Measurements from ENCODE around the gene SRPK1.
"Not testable (repeated sequence)": the region's sequence is repeated elsewhere in the genome, so short reads cannot be mapped to it uniquely, and the experiment has no call there.

Gene SRPK1

GRCh38 chr6:35948725-35949124 lies 27.8 kb upstream of the SRPK1 start:
- H3K4me3 ChIP-seq (ENCODE audit: low read depth in 1 of 2, low read length in 2 of 2) = no peak overlapping the region

DNA sequence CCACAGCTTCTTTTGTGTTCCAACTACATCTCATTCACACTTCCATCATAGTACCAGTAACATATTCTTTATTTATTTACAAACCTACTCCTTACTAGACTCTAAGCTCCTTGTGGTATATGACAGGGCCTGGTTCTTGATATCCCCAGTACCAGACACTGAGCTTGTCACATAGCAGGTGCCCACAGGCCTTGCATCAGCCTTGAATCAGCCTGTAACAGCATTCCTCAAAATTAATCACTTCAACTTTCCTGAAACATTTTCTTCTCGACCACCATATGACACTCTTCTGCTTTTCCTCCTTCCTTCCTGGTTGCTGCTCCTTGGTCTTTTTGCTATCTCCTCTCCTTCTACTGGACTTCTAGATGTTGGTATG lies 24.7 kb upstream of the SRPK1 start:
- DNase-seq = no peak
- no peak for TF ChIP-seq EZH2 (IDR thresholded peaks at IDR 0.05; ENCODE audit: borderline replicate concordance, low read depth, low read length, severe bottlenecking)
- TF ChIP-seq, protein P1, sequence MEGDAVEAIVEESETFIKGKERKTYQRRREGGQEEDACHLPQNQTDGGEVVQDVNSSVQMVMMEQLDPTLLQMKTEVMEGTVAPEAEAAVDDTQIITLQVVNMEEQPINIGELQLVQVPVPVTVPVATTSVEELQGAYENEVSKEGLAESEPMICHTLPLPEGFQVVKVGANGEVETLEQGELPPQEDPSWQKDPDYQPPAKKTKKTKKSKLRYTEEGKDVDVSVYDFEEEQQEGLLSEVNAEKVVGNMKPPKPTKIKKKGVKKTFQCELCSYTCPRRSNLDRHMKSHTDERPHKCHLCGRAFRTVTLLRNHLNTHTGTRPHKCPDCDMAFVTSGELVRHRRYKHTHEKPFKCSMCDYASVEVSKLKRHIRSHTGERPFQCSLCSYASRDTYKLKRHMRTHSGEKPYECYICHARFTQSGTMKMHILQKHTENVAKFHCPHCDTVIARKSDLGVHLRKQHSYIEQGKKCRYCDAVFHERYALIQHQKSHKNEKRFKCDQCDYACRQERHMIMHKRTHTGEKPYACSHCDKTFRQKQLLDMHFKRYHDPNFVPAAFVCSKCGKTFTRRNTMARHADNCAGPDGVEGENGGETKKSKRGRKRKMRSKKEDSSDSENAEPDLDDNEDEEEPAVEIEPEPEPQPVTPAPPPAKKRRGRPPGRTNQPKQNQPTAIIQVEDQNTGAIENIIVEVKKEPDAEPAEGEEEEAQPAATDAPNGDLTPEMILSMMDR (IDR thresholded peaks at IDR 0.05; ENCODE audit: borderline replicate concordance, extremely low read depth, low read length, poor library complexity, severe bottlenecking) = no peak

More at GRCh38 chr6:35948725-35949124, 27.8 kb upstream of the SRPK1 start:
- Histone ChIP-seq H3K27me3 (ENCODE audit: insufficient read depth, low read length, poor library complexity) (peaks cover 2% of the 10 kb centered on the region), H3K9ac (ENCODE audit: low read depth, low read length) (no peak overlapping the region), H3K4me2 (ENCODE audit: insufficient read depth, low read length) (no peak overlapping the region), H3K27ac (ENCODE audit: low read length) (no peak overlapping the region), H3K36me3 (ENCODE audit: insufficient read depth, low read length) (no peaks in the 10 kb centered on the region), H3K4me1 (ENCODE audit: insufficient read depth, low read length) (no peaks in the 10 kb centered on the region), H3K79me2 (ENCODE audit: insufficient read depth, low read length) (no peaks in the 10 kb centered on the region), H2AFZ (ENCODE audit: low read depth, low read length) (no peak overlapping the region), H3K9me3 (ENCODE audit: insufficient read depth, low read length, severe bottlenecking) (no peaks in the 10 kb centered on the region), H4K20me1 (ENCODE audit: insufficient read depth, low read length) (no peaks in the 10 kb centered on the region; the same call in 1 of the 2 replicates)
- TF ChIP-seq EZH2 (IDR thresholded peaks at IDR 0.05; ENCODE audit: borderline replicate concordance, low read depth, low read length, severe bottlenecking) = no peak
- TF ChIP-seq, protein P1 (IDR thresholded peaks at IDR 0.05; ENCODE audit: borderline replicate concordance, extremely low read depth, low read length, poor library complexity, severe bottlenecking) = peak; percentile 22
- ATAC-seq (ENCODE audit: insufficient read depth, low read depth) (no peak), DNase-seq (no peak)

GRCh38 chr6:35943390-35943789 lies 22.5 kb upstream of the SRPK1 start:
- no peaks in the 10 kb centered on the region for H3K4me1 ChIP-seq (ENCODE audit: insufficient read depth, low read length)
- no peak for DNase-seq
- no peak overlapping the region for H3K4me2 ChIP-seq (ENCODE audit: insufficient read depth, low read length)
- TF ChIP-seq EZH2 (IDR thresholded peaks at IDR 0.05; ENCODE audit: borderline replicate concordance, low read depth, low read length, severe bottlenecking) = no peak
- TF ChIP-seq, protein P1 (IDR thresholded peaks at IDR 0.05; ENCODE audit: borderline replicate concordance, extremely low read depth, low read length, poor library complexity, severe bottlenecking) = no peak
- no peak overlapping the region for H3K27ac ChIP-seq (ENCODE audit: low read length)
- no peak overlapping the region for H3K9ac ChIP-seq (ENCODE audit: low read depth, low read length)
- no peaks in the 10 kb centered on the region for H3K27me3 ChIP-seq (ENCODE audit: insufficient read depth, low read length, poor library complexity)
- H3K79me2 ChIP-seq (ENCODE audit: insufficient read depth, low read length) = no peaks in the 10 kb centered on the region
- H4K20me1 ChIP-seq (ENCODE audit: insufficient read depth, low read length) = no peaks in the 10 kb centered on the region
- H3K9me3 ChIP-seq (ENCODE audit: insufficient read depth, low read length, severe bottlenecking) = no peaks in the 10 kb centered on the region
- no peak overlapping the region for H3K4me3 ChIP-seq (ENCODE audit: low read depth in 1 of 2, low read length in 2 of 2)
- ATAC-seq (ENCODE audit: insufficient read depth, low read depth) = no peak
- H3K36me3 ChIP-seq (ENCODE audit: insufficient read depth, low read length) = no peaks in the 10 kb centered on the region
- H2AFZ ChIP-seq (ENCODE audit: low read depth, low read length) = no peak overlapping the region

More for the DNA sequence above, 24.7 kb upstream of the SRPK1 start:
- H3K36me3 ChIP-seq (ENCODE audit: insufficient read depth, low read length) = no peaks in the 10 kb centered on the region
- ATAC-seq (ENCODE audit: insufficient read depth, low read depth) = no peak
- no peaks in the 10 kb centered on the region for H3K9me3 ChIP-seq (ENCODE audit: insufficient read depth, low read length, severe bottlenecking)
- no peak overlapping the region for H3K4me3 ChIP-seq (ENCODE audit: low read depth in 1 of 2, low read length in 2 of 2)
- H2AFZ ChIP-seq (ENCODE audit: low read depth, low read length) = no peak overlapping the region
- no peaks in the 10 kb centered on the region for H3K79me2 ChIP-seq (ENCODE audit: insufficient read depth, low read length)
- no peak overlapping the region for H3K9ac ChIP-seq (ENCODE audit: low read depth, low read length)
- no peak overlapping the region for H3K4me2 ChIP-seq (ENCODE audit: insufficient read depth, low read length)
- no peaks in the 10 kb centered on the region for H3K27me3 ChIP-seq (ENCODE audit: insufficient read depth, low read length, poor library complexity)
- H4K20me1 ChIP-seq (ENCODE audit: insufficient read depth, low read length) = no peaks in the 10 kb centered on the region
- no peaks in the 10 kb centered on the region for H3K4me1 ChIP-seq (ENCODE audit: insufficient read depth, low read length)
- H3K27ac ChIP-seq (ENCODE audit: low read length) = no peak overlapping the region

DNA sequence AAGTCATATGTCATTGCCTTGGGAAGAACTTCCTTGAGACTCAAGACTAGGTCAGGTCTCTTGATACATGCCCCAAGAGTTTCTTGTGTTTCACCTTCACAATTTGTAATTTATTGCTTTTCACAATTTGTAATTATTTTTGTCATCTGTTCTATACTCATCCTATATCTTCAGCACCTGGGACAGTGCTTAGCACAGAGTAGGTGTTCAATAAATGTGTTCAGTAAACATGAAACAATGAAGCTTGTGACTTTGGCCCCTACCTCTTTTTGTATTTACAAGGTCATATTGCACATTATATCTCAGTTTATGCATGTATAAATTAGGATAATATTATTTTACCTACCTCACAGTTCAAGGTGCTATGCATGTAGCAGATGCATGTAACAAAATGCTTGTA lies 21.5 kb upstream of the SRPK1 start:
- H4K20me1 ChIP-seq (ENCODE audit: insufficient read depth, low read length) = no peaks in the 10 kb centered on the region
- H3K9ac ChIP-seq (ENCODE audit: low read depth, low read length) = no peak overlapping the region
- H3K27me3 ChIP-seq (ENCODE audit: insufficient read depth, low read length, poor library complexity) = no peaks in the 10 kb centered on the region
- no peaks in the 10 kb centered on the region for H3K4me1 ChIP-seq (ENCODE audit: insufficient read depth, low read length)
- no peak for DNase-seq
- H3K79me2 ChIP-seq (ENCODE audit: insufficient read depth, low read length) = no peaks in the 10 kb centered on the region
- no peak overlapping the region for H2AFZ ChIP-seq (ENCODE audit: low read depth, low read length)
- ATAC-seq (ENCODE audit: insufficient read depth, low read depth) = no peak
- no peak overlapping the region for H3K4me2 ChIP-seq (ENCODE audit: insufficient read depth, low read length)
- no peaks in the 10 kb centered on the region for H3K9me3 ChIP-seq (ENCODE audit: insufficient read depth, low read length, severe bottlenecking)
- no peak overlapping the region for H3K4me3 ChIP-seq (ENCODE audit: low read depth in 1 of 2, low read length in 2 of 2)
- TF ChIP-seq, protein P1 (IDR thresholded peaks at IDR 0.05; ENCODE audit: borderline replicate concordance, extremely low read depth, low read length, poor library complexity, severe bottlenecking) = no peak
- TF ChIP-seq EZH2 (IDR thresholded peaks at IDR 0.05; ENCODE audit: borderline replicate concordance, low read depth, low read length, severe bottlenecking) = no peak
- H3K36me3 ChIP-seq (ENCODE audit: insufficient read depth, low read length) = no peaks in the 10 kb centered on the region
- H3K27ac ChIP-seq (ENCODE audit: low read length) = no peak overlapping the region

- H3K9me3 ChIP-seq (ENCODE audit: insufficient read depth, low read length, severe bottlenecking); H3K4me2 ChIP-seq (ENCODE audit: insufficient read depth, low read length); DNase-seq: not testable (repeated sequence)
Measured at GRCh38 chr6:35941170-35941569, 20.3 kb upstream of the SRPK1 start.

More at GRCh38 chr6:35941170-35941569, 20.3 kb upstream of the SRPK1 start:
- ATAC-seq (ENCODE audit: insufficient read depth, low read depth); H3K4me1 ChIP-seq (ENCODE audit: insufficient read depth, low read length); H3K4me3 ChIP-seq (ENCODE audit: low read depth in 1 of 2, low read length in 2 of 2); H3K36me3 ChIP-seq (ENCODE audit: insufficient read depth, low read length); H3K27me3 ChIP-seq (ENCODE audit: insufficient read depth, low read length, poor library complexity); H4K20me1 ChIP-seq (ENCODE audit: insufficient read depth, low read length); H2AFZ ChIP-seq (ENCODE audit: low read depth, low read length); H3K9ac ChIP-seq (ENCODE audit: low read depth, low read length); H3K79me2 ChIP-seq (ENCODE audit: insufficient read depth, low read length); H3K27ac ChIP-seq (ENCODE audit: low read length): not testable (repeated sequence)
